HS-5 (cell line): ENCODE results near the gene SORCS3.

Source experiments
- DNase-seq: peaks from one replicate; pipeline ENCODE4 v3.0.0-alpha.2; 2012; ENCODE audit warnings: low read depth

SORCS3 gene

GRCh38 chr10:104844073-104844472 lies 203.0 kb downstream of the SORCS3 start:
- DNase-seq: no peak

- DNase-seq: no peak
Observed at GRCh38 chr10:104850023-104850422, 208.9 kb downstream of the SORCS3 start.

GRCh38 chr10:104867966-104868598 lies 227.0 kb downstream of the SORCS3 start:
- no peak for DNase-seq

- no peak for DNase-seq
Observed at GRCh38 chr10:104872691-104873090, 231.6 kb downstream of the SORCS3 start.

- no peak for DNase-seq
Observed at GRCh38 chr10:104873161-104873560, 232.1 kb downstream of the SORCS3 start.

- no peak for DNase-seq
Observed at GRCh38 chr10:104875561-104875960, 234.5 kb downstream of the SORCS3 start.

- no peak for DNase-seq
Observed at GRCh38 chr10:104880624-104881398, 239.7 kb downstream of the SORCS3 start.

GRCh38 chr10:104881740-104882139 lies 240.7 kb downstream of the SORCS3 start:
- DNase-seq: no peak

GRCh38 chr10:104892879-104893617 lies 252.0 kb downstream of the SORCS3 start:
- no peak for DNase-seq

- DNase-seq: no peak
Observed at GRCh38 chr10:104893701-104894100, 252.6 kb downstream of the SORCS3 start.

GRCh38 chr10:104894681-104895080 lies 253.6 kb downstream of the SORCS3 start:
- DNase-seq: no peak

GRCh38 chr10:104895541-104895940 lies 254.5 kb downstream of the SORCS3 start:
- DNase-seq: no peak

- DNase-seq: no peak
Observed at GRCh38 chr10:104895981-104896380, 254.9 kb downstream of the SORCS3 start.

GRCh38 chr10:104897696-104898095 lies 256.6 kb downstream of the SORCS3 start:
- no peak for DNase-seq

GRCh38 chr10:104899779-104900178 lies 258.7 kb downstream of the SORCS3 start:
- DNase-seq: no peak

GRCh38 chr10:104903433-104903832 lies 262.3 kb downstream of the SORCS3 start:
- DNase-seq: no peak

GRCh38 chr10:104904753-104905323 lies 263.7 kb downstream of the SORCS3 start:
- DNase-seq: no peak

GRCh38 chr10:104906112-104906511 lies 265.0 kb downstream of the SORCS3 start:
- DNase-seq: no peak

GRCh38 chr10:104907521-104907920 lies 266.4 kb downstream of the SORCS3 start:
- no peak for DNase-seq

GRCh38 chr10:104908581-104908980 lies 267.5 kb downstream of the SORCS3 start:
- DNase-seq: no peak

GRCh38 chr10:104910712-104911111 lies 269.6 kb downstream of the SORCS3 start:
- no peak for DNase-seq

GRCh38 chr10:104913390-104913789 lies 272.3 kb downstream of the SORCS3 start:
- no peak for DNase-seq

GRCh38 chr10:104920476-104920875 lies 279.4 kb downstream of the SORCS3 start:
- no peak for DNase-seq
